Activated CD4-positive, alpha-beta T cell treated with anti-CD3 and anti-CD28 coated beads, Interleukin-2, amount 50 U/mL, for 48 hours (primary cell): ENCODE results near the gene SLC25A24.
"Not testable (repeated sequence)": the region's sequence is repeated elsewhere in the genome, so short reads cannot be mapped to it uniquely, and the experiment has no call there.

Source experiments
- DNase-seq, 2 experiments: peaks; one replicate each; pipeline ENCODE4 v3.0.0-alpha.2; 2020

The SLC25A24 gene

GRCh38 chr1:108199781-108200686 lies at the start of gene SLC25A24:
TSS of gene SLC25A24 (minus strand) at chr1:108200343. CDS start at chr1:108200138, 205 bp downstream.
- peak; percentile 79 to 82 for DNase-seq

- DNase-seq, result not testable (repeated sequence)
Observed at GRCh38 chr1:108243976-108244375, 43.8 kb upstream of the SLC25A24 start, which contains the start of gene NBPF4. TSS of gene NBPF4 (minus strand) at chr1:108244076. CDS start at chr1:108243761, 315 bp downstream.

GRCh38 chr1:108239426-108239825 lies 39.3 kb upstream of the SLC25A24 start:
- not testable (repeated sequence) for DNase-seq

GRCh38 chr1:108235308-108235707 lies 35.2 kb upstream of the SLC25A24 start:
- DNase-seq, result not testable (repeated sequence)

GRCh38 chr1:108232183-108232582 lies 32.0 kb upstream of the SLC25A24 start:
- not testable (repeated sequence) for DNase-seq

- DNase-seq, result not testable (repeated sequence)
Observed at GRCh38 chr1:108229976-108230375, 29.8 kb upstream of the SLC25A24 start.

- DNase-seq, result not testable (repeated sequence)
Observed at GRCh38 chr1:108227772-108228171, 27.6 kb upstream of the SLC25A24 start.

- not testable (repeated sequence) for DNase-seq
Observed at GRCh38 chr1:108226855-108227254, 26.7 kb upstream of the SLC25A24 start.

- not testable (repeated sequence) for DNase-seq
Observed at GRCh38 chr1:108223226-108223625, 23.1 kb upstream of the SLC25A24 start.

- not testable (repeated sequence) for DNase-seq
Observed at GRCh38 chr1:108217515-108218174, 17.5 kb upstream of the SLC25A24 start.

GRCh38 chr1:108217007-108217406 lies 16.9 kb upstream of the SLC25A24 start:
- not testable (repeated sequence) for DNase-seq

- DNase-seq, result not testable (repeated sequence)
Observed at GRCh38 chr1:108216028-108216890, 16.1 kb upstream of the SLC25A24 start.

GRCh38 chr1:108214641-108215465 lies 14.7 kb upstream of the SLC25A24 start:
- not testable (repeated sequence) for DNase-seq

GRCh38 chr1:108211014-108211413 lies 10.9 kb upstream of the SLC25A24 start:
- no peak for DNase-seq

GRCh38 chr1:108209456-108210108 lies 9.4 kb upstream of the SLC25A24 start:
- peak in 1 of 2 experiments; percentile 20 for DNase-seq

- no peak for DNase-seq
Observed at GRCh38 chr1:108208724-108209446, 8.7 kb upstream of the SLC25A24 start.

GRCh38 chr1:108203582-108203981 lies 3.4 kb upstream of the SLC25A24 start:
- DNase-seq, result not testable (repeated sequence)

GRCh38 chr1:108201687-108202086 lies 1.5 kb upstream of the SLC25A24 start:
- DNase-seq, result no peak

- peak; percentile 35 to 55 for DNase-seq
Observed at GRCh38 chr1:108200687-108201051, 526 bp upstream of the SLC25A24 start.

- no peak for DNase-seq
Observed at GRCh38 chr1:108199201-108199691, 897 bp downstream of the SLC25A24 start.
